Stimulated activated CD8-positive, alpha-beta memory T cell treated with anti-CD3 and anti-CD28 coated beads, Interleukin-7, amount 100 ng/mL, for 1 hour (primary cell): ENCODE results near the gene NCK1.
"Not testable (repeated sequence)": the region's sequence is repeated elsewhere in the genome, so short reads cannot be mapped to it uniquely, and the experiment has no call there.

Source experiments
- DNase-seq, 2 donors: peaks; one replicate each; pipeline ENCODE4 v3.0.0-alpha.2; 2020; ENCODE audit warnings: low read depth in 2 of 2

NCK1 gene

DNA sequence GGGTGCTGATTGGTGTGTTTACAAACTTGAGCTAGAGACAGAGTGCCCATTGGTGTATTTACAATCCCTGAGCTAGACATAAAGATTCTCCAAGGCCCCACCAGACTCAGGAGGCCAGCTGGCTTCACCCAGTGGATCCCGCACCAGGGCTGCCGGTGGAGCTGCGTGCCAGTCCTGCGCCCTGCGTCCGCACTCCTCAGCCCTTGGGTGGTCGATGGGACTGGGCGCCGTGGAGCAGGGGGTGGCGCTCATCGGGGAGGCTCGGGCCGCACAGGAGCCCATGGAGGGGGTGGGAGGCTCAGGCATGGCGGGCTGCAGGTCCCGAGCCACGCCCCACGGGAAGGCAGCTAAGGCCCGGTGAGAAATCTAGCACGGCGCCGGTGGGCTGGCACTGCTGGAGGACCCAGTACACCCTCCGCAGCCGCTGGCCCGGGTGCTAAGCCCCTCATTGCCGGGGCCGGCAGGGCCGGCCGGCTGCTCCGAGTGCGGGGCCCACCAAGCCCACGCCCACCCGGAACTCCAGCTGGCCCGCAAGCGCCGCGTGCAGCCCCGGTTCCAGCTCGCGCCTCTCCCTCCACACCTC is 125.5 kb downstream of the NCK1 start:
- DNase-seq = not testable (repeated sequence)

DNA sequence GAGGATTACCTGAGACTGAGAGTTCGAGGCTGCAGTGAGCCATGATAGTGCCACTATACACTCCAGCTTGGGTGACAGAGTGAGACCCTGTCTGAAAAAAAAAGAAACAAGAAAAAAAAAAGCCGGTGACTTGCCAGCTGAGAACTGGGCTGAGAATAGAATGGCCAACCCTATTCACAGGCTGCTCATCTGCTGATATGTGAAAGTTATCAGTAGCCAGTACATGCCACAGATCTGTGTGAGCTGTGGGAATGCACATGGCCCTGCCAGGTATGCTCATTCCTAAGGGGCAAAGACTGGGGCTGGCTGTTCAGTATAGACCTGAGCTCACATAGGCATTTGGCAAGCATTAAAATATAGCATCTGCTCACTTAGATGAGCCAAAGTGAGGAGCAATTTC is 126.6 kb downstream of the NCK1 start:
- no peak for DNase-seq

DNA sequence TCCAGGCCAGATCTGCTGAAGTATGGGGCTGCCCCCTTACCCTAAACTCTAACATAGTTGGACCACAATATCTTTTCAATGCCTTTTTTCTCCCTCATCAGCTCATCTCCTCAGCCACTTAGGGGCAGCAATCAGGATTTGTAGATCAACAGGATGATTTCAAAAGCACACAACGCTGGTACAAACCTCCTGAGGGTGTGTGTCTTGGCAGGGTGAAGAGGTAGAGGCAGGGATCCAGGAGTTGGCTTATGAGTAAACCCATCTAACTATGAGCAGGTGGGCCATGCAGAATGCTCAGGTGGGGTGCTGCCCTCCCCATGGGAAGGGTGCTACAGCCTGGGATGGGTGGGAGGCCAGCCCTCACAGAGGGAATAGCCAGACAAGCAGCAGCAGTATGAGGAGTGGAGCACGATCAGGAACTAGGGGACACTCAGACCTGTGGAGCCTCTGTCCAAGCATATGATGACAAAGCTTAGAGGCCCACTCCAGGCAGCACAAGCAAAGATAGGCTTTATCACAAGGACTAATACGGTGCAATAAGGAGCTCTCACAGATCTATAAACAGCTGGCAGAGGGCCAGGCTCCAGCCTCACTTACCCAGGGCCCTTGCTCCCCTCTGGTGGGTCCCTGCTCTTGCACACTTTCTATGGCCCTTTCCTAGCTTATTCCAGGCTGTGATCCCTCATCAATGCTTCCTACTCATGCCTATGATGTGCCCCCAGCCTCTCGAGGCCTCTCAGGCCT is 127.9 kb downstream of the NCK1 start:
- DNase-seq = no peak

DNA sequence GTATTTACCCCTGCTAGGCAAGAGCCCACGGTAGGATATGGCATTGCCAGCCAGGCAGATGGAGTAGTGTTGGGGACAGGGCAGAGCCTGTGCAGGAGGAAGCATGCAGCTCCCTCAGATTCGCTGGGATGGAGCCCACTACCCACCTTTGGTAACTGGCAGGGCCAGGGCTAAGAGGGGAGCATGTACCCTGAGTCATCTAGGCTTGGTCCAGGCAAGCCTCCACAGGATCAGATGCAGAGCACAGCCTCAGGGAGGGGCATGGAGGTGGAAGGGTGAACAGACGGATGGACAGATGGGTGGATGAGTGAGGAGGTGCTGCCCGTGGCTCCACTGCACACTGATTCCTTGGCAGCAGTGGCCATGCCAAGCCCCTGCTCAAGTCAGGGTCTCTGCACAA is 128.8 kb downstream of the NCK1 start:
- no peak for DNase-seq

DNA sequence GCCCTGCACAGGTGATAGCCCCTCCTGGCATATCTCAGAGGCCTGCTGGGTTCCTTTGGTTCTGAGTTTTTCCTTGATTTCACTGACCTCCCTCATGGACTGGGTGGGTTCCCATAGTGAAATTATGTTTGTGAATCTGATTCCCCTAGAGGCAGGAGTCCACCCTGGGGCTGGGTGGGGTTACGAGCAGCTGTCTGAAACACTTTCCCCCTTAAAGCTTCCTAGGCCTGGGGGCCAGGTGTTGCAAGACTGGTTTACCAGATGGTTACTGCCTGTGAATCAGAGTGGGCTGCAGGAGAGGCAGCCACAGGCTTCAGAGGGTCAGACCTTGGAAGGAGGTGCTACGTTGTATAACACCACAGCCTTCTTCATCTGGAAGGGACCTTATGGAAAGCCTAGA is 130.1 kb downstream of the NCK1 start:
- no peak for DNase-seq

DNA sequence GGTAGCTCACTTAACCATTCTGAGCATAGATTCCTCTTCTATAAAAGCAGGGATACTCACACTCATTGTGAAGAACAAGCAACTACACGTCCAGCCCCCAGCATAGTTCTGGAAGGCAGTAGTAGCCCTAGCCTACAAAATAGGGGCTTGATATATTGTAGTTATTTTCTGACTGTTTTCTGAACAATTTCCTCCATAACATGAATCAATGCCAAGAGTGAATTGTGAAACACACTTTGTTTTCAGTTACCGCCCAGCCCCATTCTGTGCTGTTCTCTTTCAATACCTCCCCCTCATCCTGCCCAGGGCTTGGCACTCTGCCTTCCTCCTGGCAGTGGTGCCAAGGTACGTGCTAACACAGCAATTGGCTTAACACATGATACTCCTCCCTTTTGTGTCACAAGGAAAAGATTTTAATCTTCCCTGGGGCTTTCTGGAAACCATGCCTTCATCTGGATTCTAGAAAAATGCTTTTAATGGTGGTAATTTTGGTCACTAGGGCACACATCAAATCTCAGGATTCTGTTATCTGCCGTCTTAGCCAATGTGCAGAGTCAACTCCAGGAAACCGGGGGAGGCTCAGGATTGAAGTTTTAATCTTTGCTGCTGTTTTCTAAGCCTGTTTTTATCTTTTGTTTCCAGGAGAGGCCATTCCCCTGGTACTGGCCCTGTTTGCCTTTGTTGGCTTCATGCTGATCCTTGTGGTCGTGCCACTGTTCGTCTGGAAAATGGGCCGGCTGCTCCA is 132.9 kb downstream of the NCK1 start:
- no peak for DNase-seq

DNA sequence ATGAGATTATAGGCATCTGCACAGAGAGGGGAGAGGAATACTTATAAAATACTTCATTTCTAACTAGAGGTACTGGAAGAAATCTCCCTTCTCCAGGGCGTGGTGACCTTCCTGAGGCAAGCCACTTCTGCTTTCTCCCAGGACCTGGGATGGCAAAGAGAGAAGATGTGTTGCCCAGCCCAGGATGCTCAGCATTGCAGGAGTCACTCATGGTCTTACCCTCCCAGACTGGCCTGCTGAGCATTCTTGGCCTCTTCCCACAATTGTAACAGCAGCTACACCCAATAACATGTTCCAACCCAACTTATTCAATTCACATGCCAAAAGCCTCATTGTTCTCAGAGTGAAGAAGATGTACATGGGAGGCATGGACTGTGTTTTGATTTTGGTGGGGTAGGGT is 133.6 kb downstream of the NCK1 start:
- no peak for DNase-seq
